B cell (primary cell): ENCODE data around the gene IL1A.

Experiments used
- CTCF ChIP-seq: fragments of 200-600 bp; IDR thresholded peaks from one replicate; pipeline ENCODE4 v1.8.0; 2022; ENCODE audit warnings: antibody characterized with exemption, mild to moderate bottlenecking
- EZH2 ChIP-seq: IDR thresholded peaks from 2 replicates; pipeline ENCODE4 v1.6.1; 2012; ENCODE audit warnings: borderline replicate concordance, low read depth, mild to moderate bottlenecking, moderate library complexity, low read length; ENCODE audit not compliant: insufficient read depth, poor library complexity, severe bottlenecking

GRCh38 chr2:112794841-112795240, 10.5 kb upstream of the IL1A start:
- TF ChIP-seq CTCF (no peak), EZH2 (no peak)
